GM04504 (cell line): ENCODE data around the gene BSCL2.
A peak's percentile ranks its signal among the peaks of the same experiment; 100 is the strongest.
"Not testable (repeated sequence)": the region's sequence is repeated elsewhere in the genome, so short reads cannot be mapped to it uniquely, and the experiment has no call there.

Experiments
- DNase-seq: peaks from one replicate; pipeline ENCODE4 v3.0.0-alpha.2; 2012; ENCODE audit warnings: low read depth

Gene BSCL2

GRCh38 chr11:62687508-62688396 lies 19.5 kb downstream of the BSCL2 start:
- no peak for DNase-seq

- DNase-seq: no peak
Observed at GRCh38 chr11:62682518-62682917, 24.7 kb downstream of the BSCL2 start.

- DNase-seq: peak; percentile 65
Observed at GRCh38 chr11:62680825-62681240, 26.4 kb downstream of the BSCL2 start.

- DNase-seq: peak; percentile 84
Observed at GRCh38 chr11:62678770-62679696, 28.2 kb downstream of the BSCL2 start, which contains the start of gene UBXN1. TSS of gene UBXN1 (minus strand) at chr11:62679073. CDS start at chr11:62678923, 150 bp downstream.

GRCh38 chr11:62678433-62678769 lies 28.8 kb downstream of the BSCL2 start:
- no peak for DNase-seq

- DNase-seq: no peak
Observed at GRCh38 chr11:62677714-62678113, 29.5 kb downstream of the BSCL2 start.

- no peak for DNase-seq
Observed at GRCh38 chr11:62677156-62677555, 30.1 kb downstream of the BSCL2 start.

GRCh38 chr11:62676698-62677097 lies 30.5 kb downstream of the BSCL2 start:
- no peak for DNase-seq

- DNase-seq: not testable (repeated sequence)
Observed at GRCh38 chr11:62675415-62675814, 31.8 kb downstream of the BSCL2 start.

GRCh38 chr11:62673196-62673525 lies 34.1 kb downstream of the BSCL2 start:
- no peak for DNase-seq

- DNase-seq: peak; percentile 58
Observed at GRCh38 chr11:62671608-62672389, 35.4 kb downstream of the BSCL2 start, which contains the start of the genes LBHD1 and UQCC3. TSS of gene LBHD1 (minus strand) at chr11:62672267. CDS start at chr11:62670031, 2,236 bp downstream. TSS of gene UQCC3 (plus strand) at chr11:62671673. CDS start at chr11:62671746, 73 bp downstream.

- DNase-seq: no peak
Observed at GRCh38 chr11:62671236-62671607, 36.0 kb downstream of the BSCL2 start.

GRCh38 chr11:62669420-62670161 lies 37.6 kb downstream of the BSCL2 start:
- no peak for DNase-seq

GRCh38 chr11:62667460-62667859 lies 39.8 kb downstream of the BSCL2 start:
- DNase-seq: no peak

GRCh38 chr11:62666259-62666926 lies 40.8 kb downstream of the BSCL2 start:
- no peak for DNase-seq

- DNase-seq: no peak
Observed at GRCh38 chr11:62665599-62666258, 41.5 kb downstream of the BSCL2 start.

- DNase-seq: peak; percentile 87
Observed at GRCh38 chr11:62665075-62665598, 42.1 kb downstream of the BSCL2 start, which contains the start of the genes C11orf98 and CSKMT. TSS of gene C11orf98 (minus strand) at chr11:62665210. CDS start at chr11:62665169, 41 bp downstream. TSS of gene CSKMT (plus strand) at chr11:62665312. CDS start at chr11:62665880, 568 bp downstream.

GRCh38 chr11:62664405-62665074 lies 42.7 kb downstream of the BSCL2 start:
- DNase-seq: no peak
